NCI-H510A (cell line): Measurements from ENCODE around the gene CWC25.

Source experiments
- DNase-seq: peaks from one replicate; lab custom pipeline; 2025; lab: John Stamatoyannopoulos, UW

CWC25 gene

GRCh38 chr17:38786372-38786771, 38.7 kb downstream of the CWC25 start:
- no peak for DNase-seq

- no peak for DNase-seq
These were observed 41.9 kb downstream of the CWC25 start for GRCh38 chr17:38783227-38783626.

- no peak for DNase-seq
These were observed 45.0 kb downstream of the CWC25 start for GRCh38 chr17:38779965-38780752.

- no peak for DNase-seq
These were observed 47.4 kb downstream of the CWC25 start for GRCh38 chr17:38777641-38778250.

- DNase-seq: no peak
These were observed 51.9 kb downstream of the CWC25 start for GRCh38 chr17:38773258-38773657.

- DNase-seq: no peak
These were observed 56.7 kb downstream of the CWC25 start for GRCh38 chr17:38768417-38768816.

- no peak for DNase-seq
These were observed 58.8 kb downstream of the CWC25 start for GRCh38 chr17:38766341-38766740.

GRCh38 chr17:38762231-38762630, 62.9 kb downstream of the CWC25 start:
- no peak for DNase-seq

GRCh38 chr17:38761612-38762011, 63.5 kb downstream of the CWC25 start:
- no peak for DNase-seq

- no peak for DNase-seq
These were observed 72.0 kb downstream of the CWC25 start for GRCh38 chr17:38753071-38753506.

- peak; percentile 95 for DNase-seq
These were observed 72.6 kb downstream of the CWC25 start, which contains the start of gene PSMB3 for GRCh38 chr17:38752308-38753070. Gene PSMB3 (plus strand): TSS chr17:38752741. CDS start chr17:38752827, 86 bp downstream.

- DNase-seq: peak; percentile 75
These were observed 73.3 kb downstream of the CWC25 start for GRCh38 chr17:38751808-38752307.

GRCh38 chr17:38751144-38751807, 73.8 kb downstream of the CWC25 start:
- DNase-seq: no peak
